ENCODE results near the gene OPHN1.
A peak's percentile ranks its signal among the peaks of the same experiment; 100 is the strongest.

Gene OPHN1

DNA sequence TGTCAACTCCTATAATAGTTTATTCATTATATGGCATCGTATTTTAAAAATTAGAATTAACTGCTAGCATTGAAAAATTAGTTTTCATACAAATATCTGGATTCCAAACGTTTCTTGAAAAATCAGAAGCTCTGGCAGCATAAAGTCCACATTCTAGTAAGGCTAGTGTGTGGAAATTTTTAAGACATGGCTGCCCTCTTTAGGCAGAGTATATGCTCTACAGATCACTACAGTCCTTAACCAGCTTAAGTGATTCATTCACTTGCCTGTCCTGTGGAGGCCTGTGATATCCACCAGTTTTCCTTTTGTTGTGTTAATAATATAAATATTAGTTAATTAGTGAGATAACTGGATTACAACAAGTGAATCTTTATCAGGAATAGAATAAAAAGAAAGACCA lies 287.2 kb downstream of the OPHN1 start:
- no peak for TF ChIP-seq CTCF (conservative IDR thresholded peaks at IDR 0.05; ENCODE audit: low read depth)
- POLR2A ChIA-PET (ENCODE audit: low non-redundant PET) = no interaction called here
- peak; percentile 2 for DNase-seq (ENCODE audit: low spot score)

DNA sequence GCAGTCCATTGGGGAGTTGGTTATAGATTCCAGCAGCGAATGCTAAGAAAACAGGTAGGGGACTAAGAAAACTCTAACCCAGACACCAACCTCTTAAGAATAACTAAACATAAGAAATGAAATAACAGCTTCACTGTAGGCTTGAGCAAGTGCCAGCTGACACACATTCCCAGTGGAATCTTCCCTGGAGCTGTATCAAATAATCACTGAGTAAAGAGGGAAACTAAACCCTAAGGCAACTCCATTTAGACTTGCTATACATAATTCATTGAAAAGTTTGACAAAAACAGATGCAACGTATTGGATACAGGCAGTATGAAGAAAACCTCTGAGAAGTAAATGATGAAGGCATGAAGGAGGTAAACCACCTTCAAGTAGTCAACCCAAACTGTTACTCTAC lies 293.5 kb downstream of the OPHN1 start:
- no peak for TF ChIP-seq CTCF (conservative IDR thresholded peaks at IDR 0.05; ENCODE audit: low read depth)
- ChIA-PET CTCF (no interaction called here), POLR2A (ENCODE audit: low non-redundant PET) (no interaction called here)
- DNase-seq (ENCODE audit: low spot score) = no peak
- no peak overlapping the region for H3K27ac ChIP-seq

More for the DNA sequence above, 287.2 kb downstream of the OPHN1 start:
- CTCF ChIA-PET = interaction anchor here (0.6 kb wide), 1 partner anchor 588 kb away, joined by 4 read pairs; no protein-coding TSS in a partner anchor
- no peak overlapping the region for H3K27ac ChIP-seq

DNA sequence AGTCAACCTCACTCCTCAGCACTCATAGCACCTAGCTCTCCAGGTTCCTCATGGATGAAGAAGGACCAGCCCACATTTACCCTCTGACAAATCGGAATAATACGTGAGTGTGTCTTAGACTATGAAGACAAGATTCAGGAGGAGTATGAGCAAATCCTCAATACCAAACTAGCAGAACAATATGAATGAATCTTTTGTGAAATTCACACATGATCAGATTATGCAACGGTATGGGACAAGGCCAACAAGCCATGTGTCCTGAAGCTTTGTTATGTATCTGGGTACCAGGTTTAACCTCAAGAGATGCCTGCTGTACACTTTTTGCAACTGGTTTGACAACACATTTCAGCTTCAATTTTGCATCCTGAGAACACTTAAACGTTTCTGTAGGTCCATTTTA lies 300.1 kb downstream of the OPHN1 start:
- POLR2A ChIA-PET (ENCODE audit: low non-redundant PET) = no interaction called here
- CTCF ChIA-PET = interaction anchor here (0.6 kb wide), 1 partner anchor 114 kb away, joined by 3 read pairs; no protein-coding TSS in a partner anchor
- no peak overlapping the region for H3K27ac ChIP-seq
- TF ChIP-seq CTCF (conservative IDR thresholded peaks at IDR 0.05; ENCODE audit: low read depth) = no peak
- no peak for DNase-seq (ENCODE audit: low spot score)

GRCh38 chrX:68132749-68133148 lies 300.5 kb downstream of the OPHN1 start:
- DNase-seq (ENCODE audit: low spot score) = no peak
- no peak for TF ChIP-seq CTCF (conservative IDR thresholded peaks at IDR 0.05; ENCODE audit: low read depth)
- ChIA-PET CTCF (interaction anchor here (0.6 kb wide), 1 partner anchor 114 kb away, joined by 3 read pairs; no protein-coding TSS in a partner anchor), POLR2A (ENCODE audit: low non-redundant PET) (no interaction called here)
- no peak overlapping the region for H3K27ac ChIP-seq

- CTCF ChIA-PET = no interaction called here
- DNase-seq (ENCODE audit: low spot score) = no peak
- TF ChIP-seq CTCF (conservative IDR thresholded peaks at IDR 0.05; ENCODE audit: low read depth) = no peak
- H3K27ac ChIP-seq = no peak overlapping the region
- POLR2A ChIA-PET (ENCODE audit: low non-redundant PET) = no interaction called here
Observed at GRCh38 chrX:68121835-68122234, 311.5 kb downstream of the OPHN1 start.

DNA sequence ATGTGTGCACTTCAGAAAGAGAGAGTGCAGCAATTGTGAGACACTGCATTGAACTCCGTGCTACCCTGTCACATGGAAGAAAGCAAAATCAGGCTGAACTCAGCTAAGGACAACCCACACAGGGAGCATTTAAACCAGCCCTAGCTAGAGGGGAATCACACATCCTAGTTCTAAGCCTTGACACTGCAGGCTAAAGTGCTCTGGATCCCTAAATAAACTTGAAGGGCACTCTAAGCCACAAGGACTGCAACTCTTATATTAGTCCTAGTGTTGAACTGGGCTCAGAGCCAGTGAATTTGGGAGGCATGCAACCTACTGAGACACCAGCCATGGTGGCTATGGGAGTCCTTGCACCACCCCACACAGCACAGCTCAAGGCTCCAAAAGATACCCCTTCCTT lies 311.9 kb downstream of the OPHN1 start:
- CTCF ChIA-PET = no interaction called here
- no peak overlapping the region for H3K27ac ChIP-seq
- POLR2A ChIA-PET (ENCODE audit: low non-redundant PET) = no interaction called here

More for the DNA sequence above, 311.9 kb downstream of the OPHN1 start:
- no peak for DNase-seq (ENCODE audit: low spot score)
- TF ChIP-seq CTCF (conservative IDR thresholded peaks at IDR 0.05; ENCODE audit: low read depth) = no peak

Data from RWPE1 (cell line).